Measurements from ENCODE around the gene IRF2BPL.

DNA sequence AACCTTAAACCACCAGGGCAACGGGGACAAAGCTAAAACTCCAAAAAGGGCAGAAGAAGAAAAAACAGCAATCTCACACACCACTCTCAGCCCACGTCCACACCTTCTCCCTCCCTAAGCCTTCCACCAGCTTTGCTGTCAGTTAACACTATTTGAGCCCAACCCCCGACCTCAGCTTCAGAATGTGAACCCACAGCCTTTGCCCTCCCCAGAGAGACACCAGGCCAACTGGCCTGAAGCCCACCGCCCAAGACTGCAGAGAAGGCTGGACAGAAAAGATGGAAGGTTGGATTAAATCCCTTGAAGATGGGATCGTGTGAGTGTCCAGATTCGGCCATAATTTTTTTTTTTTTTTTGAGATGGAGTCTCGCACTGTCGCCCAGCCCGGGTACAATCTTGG is 22.4 kb downstream of the IRF2BPL start:
- no peak for TF ChIP-seq CTCF (IDR thresholded peaks at IDR 0.05)
- TF ChIP-seq REST (IDR thresholded peaks at IDR 0.05; ENCODE audit: insufficient read depth in 1 of 2, low read depth in 2 of 2, low read length in 1 of 2): no peak
- no peak for TF ChIP-seq POLR2AphosphoS5 (IDR thresholded peaks at IDR 0.05; ENCODE audit: low read depth, low read length)
- TF ChIP-seq SIN3A (IDR thresholded peaks at IDR 0.05; ENCODE audit: borderline replicate concordance, insufficient read depth, low read depth, low read length): no peak
- TF ChIP-seq TCF7L2 (IDR thresholded peaks at IDR 0.05; ENCODE audit: low read depth, low read length): no peak

All from Panc1 (cell line).